Measurements from ENCODE around the gene DISP3. TPM values are rescaled to one million over a fixed set of nuclear protein-coding genes. Genes with fewer than 3 reads are reported as not detected.

The DISP3 gene
- polyA plus RNA-seq, 1 donor (not counting 4 experiments of a cell fraction or from before 2014, with no cell fraction given), result not detected

DNA sequence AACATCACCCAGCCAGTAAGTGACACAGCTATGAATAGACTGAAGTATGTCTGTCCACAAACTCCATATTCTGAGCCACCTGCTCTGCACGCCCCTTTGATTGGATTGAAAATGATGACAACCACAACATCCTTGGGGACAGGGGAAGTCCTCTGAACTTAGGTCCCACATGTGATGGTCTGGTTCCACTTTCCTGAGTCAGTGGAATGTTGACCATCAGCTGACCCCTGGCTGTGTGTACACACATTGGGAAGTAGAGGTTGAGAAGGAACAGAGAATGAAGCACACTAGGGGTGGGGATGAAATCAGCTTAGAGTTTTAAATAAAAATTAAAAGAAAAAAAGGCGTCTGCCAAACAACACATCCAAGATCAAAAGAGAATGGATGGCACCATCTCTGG, 8.0 kb upstream of the DISP3 start:
- Histone ChIP-seq H3K27me3 (ENCODE audit: control insufficient read depth, extremely low read depth, insufficient read depth, low read length) (peaks cover 5% of the 10 kb centered on the region), H3K79me2 (ENCODE audit: control insufficient read depth, insufficient read depth, low read length) (no peaks in the 10 kb centered on the region), H3K4me1 (ENCODE audit: control insufficient read depth, extremely low read depth, insufficient read depth, low read length) (no peaks in the 10 kb centered on the region), H4K20me1 (ENCODE audit: control insufficient read depth, extremely low read depth, insufficient read depth, low read length) (no peaks in the 10 kb centered on the region), H3K4me3 (ENCODE audit: control insufficient read depth in 2 of 3, extremely low read depth in 1 of 3, insufficient read depth in 2 of 3, low read depth in 1 of 3, low read length in 3 of 3) (no peak overlapping the region), H3K9ac (ENCODE audit: control insufficient read depth, extremely low read depth, insufficient read depth, low read length) (no peak overlapping the region), H3K36me3 (ENCODE audit: control insufficient read depth in 2 of 2, extremely low read depth in 1 of 2, insufficient read depth in 2 of 2, low read length in 2 of 2) (no peaks in the 10 kb centered on the region), H3K9me1 (ENCODE audit: control insufficient read depth, extremely low read depth, insufficient read depth, low read length) (no peaks in the 10 kb centered on the region), H3K27ac (ENCODE audit: control insufficient read depth, insufficient read depth, low read length) (no peak overlapping the region), H3K4me2 (ENCODE audit: control insufficient read depth, extremely low read depth, insufficient read depth, low read depth, low read length) (no peak overlapping the region), H2AFZ (ENCODE audit: control insufficient read depth, low read length) (no peak overlapping the region), H3K9me3 (ENCODE audit: control insufficient read depth, low read depth, low read length) (no peaks in the 10 kb centered on the region)
- DNase-seq (ENCODE audit: low read depth, low spot score), result no peak
- no peak for TF ChIP-seq EZH2 (IDR thresholded peaks at IDR 0.05; ENCODE audit: low read length)
- TF ChIP-seq, protein P1, sequence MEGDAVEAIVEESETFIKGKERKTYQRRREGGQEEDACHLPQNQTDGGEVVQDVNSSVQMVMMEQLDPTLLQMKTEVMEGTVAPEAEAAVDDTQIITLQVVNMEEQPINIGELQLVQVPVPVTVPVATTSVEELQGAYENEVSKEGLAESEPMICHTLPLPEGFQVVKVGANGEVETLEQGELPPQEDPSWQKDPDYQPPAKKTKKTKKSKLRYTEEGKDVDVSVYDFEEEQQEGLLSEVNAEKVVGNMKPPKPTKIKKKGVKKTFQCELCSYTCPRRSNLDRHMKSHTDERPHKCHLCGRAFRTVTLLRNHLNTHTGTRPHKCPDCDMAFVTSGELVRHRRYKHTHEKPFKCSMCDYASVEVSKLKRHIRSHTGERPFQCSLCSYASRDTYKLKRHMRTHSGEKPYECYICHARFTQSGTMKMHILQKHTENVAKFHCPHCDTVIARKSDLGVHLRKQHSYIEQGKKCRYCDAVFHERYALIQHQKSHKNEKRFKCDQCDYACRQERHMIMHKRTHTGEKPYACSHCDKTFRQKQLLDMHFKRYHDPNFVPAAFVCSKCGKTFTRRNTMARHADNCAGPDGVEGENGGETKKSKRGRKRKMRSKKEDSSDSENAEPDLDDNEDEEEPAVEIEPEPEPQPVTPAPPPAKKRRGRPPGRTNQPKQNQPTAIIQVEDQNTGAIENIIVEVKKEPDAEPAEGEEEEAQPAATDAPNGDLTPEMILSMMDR (optimal IDR thresholded peaks at IDR 0.05 in 1 of 3, IDR thresholded peaks at IDR 0.05 in 1 of 3, conservative IDR thresholded peaks at IDR 0.05 in 1 of 3; ENCODE audit: extremely low read depth in 1 of 3, insufficient read depth in 2 of 3, low read length in 3 of 3), result no peak
- dilution Hi-C loops (cut with MboI; ENCODE audit: extremely low pct_ligation_motif_present, low sequenced_read_pairs), result no loop called here
- FAIRE-seq, result no peak

DNA sequence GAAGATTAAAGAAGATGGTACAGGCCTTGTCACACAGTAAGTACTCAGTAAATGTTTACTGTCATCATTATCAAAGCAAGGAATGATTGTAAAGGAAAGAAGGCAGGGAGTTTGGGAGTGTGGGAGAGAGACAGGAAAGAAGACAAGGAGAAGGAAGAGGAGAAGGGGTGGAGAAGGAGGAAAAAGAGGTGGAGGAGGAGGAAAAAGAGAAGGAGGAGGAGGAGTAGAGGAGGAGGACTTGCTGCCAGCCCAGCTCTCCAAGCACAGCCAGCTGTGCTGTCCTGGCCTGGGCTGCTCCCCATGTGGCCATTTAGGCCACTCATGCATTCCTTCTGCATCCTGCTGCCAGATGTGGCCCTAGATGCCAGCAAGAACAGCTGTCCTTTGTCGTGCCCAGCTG, 7.5 kb upstream of the DISP3 start:
- TF ChIP-seq, protein P1 (optimal IDR thresholded peaks at IDR 0.05 in 1 of 3, IDR thresholded peaks at IDR 0.05 in 1 of 3, conservative IDR thresholded peaks at IDR 0.05 in 1 of 3; ENCODE audit: extremely low read depth in 1 of 3, insufficient read depth in 2 of 3, low read length in 3 of 3), result no peak
- no peak for TF ChIP-seq EZH2 (IDR thresholded peaks at IDR 0.05; ENCODE audit: low read length)
- Histone ChIP-seq H3K4me1 (ENCODE audit: control insufficient read depth, extremely low read depth, insufficient read depth, low read length) (no peaks in the 10 kb centered on the region), H3K9me3 (ENCODE audit: control insufficient read depth, low read depth, low read length) (no peaks in the 10 kb centered on the region), H3K9ac (ENCODE audit: control insufficient read depth, extremely low read depth, insufficient read depth, low read length) (no peak overlapping the region), H3K9me1 (ENCODE audit: control insufficient read depth, extremely low read depth, insufficient read depth, low read length) (no peaks in the 10 kb centered on the region), H3K79me2 (ENCODE audit: control insufficient read depth, insufficient read depth, low read length) (no peaks in the 10 kb centered on the region), H3K4me3 (ENCODE audit: control insufficient read depth in 2 of 3, extremely low read depth in 1 of 3, insufficient read depth in 2 of 3, low read depth in 1 of 3, low read length in 3 of 3) (no peak overlapping the region), H2AFZ (ENCODE audit: control insufficient read depth, low read length) (no peak overlapping the region), H3K4me2 (ENCODE audit: control insufficient read depth, extremely low read depth, insufficient read depth, low read depth, low read length) (no peak overlapping the region), H3K27me3 (ENCODE audit: control insufficient read depth, extremely low read depth, insufficient read depth, low read length) (peaks cover 6% of the 10 kb centered on the region), H3K36me3 (ENCODE audit: control insufficient read depth in 2 of 2, extremely low read depth in 1 of 2, insufficient read depth in 2 of 2, low read length in 2 of 2) (no peaks in the 10 kb centered on the region), H3K27ac (ENCODE audit: control insufficient read depth, insufficient read depth, low read length) (no peak overlapping the region), H4K20me1 (ENCODE audit: control insufficient read depth, extremely low read depth, insufficient read depth, low read length) (no peaks in the 10 kb centered on the region)
- DNase-seq (ENCODE audit: low read depth, low spot score) (no peak), FAIRE-seq (no peak)
- dilution Hi-C loops (cut with MboI; ENCODE audit: extremely low pct_ligation_motif_present, low sequenced_read_pairs), result no loop called here
